OCI-LY3 (cell line): ENCODE measurements around the gene OLFM4.
"Not testable (repeated sequence)": the region's sequence is repeated elsewhere in the genome, so short reads cannot be mapped to it uniquely, and the experiment has no call there.

Experiments used
- H2AFZ ChIP-seq: fragments of 200-600, 300-600 bp; shearing (Covaris generic); 2 replicates; pipeline ENCODE4 v1.6.0; 2014; ENCODE audit warnings: antibody characterized with exemption, low read depth, low read length
- H3K27ac ChIP-seq: fragments of 200-600, 300-600 bp; sonication (generic); 2 replicates; pipeline ENCODE4 v1.5.1; 2014; ENCODE audit warnings: mild to moderate bottlenecking, low read length, moderate library complexity, mixed read lengths
- H3K27me3 ChIP-seq: fragments of 200-600, 300-600 bp; sonication (generic); 2 replicates; pipeline ENCODE4 v1.6.1; 2014; ENCODE audit warnings: low read depth, low read length, mixed read lengths
- H3K36me3 ChIP-seq: fragments of 200-600, 300-600 bp; sonication (generic); replicated peaks from 2 replicates; pipeline ENCODE3; 2014; ENCODE audit warnings: low read depth, low read length, mixed read lengths
- H3K4me1 ChIP-seq: fragments of 300-600, 200-600 bp; sonication (generic); 2 replicates; pipeline ENCODE4 v1.6.1; 2014; ENCODE audit warnings: low read length, mixed read lengths
- H3K4me2 ChIP-seq: fragments of 200-600, 300-600 bp; sonication (generic); 2 replicates; pipeline ENCODE4 v1.6.1; 2014; ENCODE audit warnings: low read length, mixed read lengths
- H3K4me3 ChIP-seq: fragments of 300-600, 200-600 bp; sonication (generic); 2 replicates; pipeline ENCODE4 v1.5.1; 2014; ENCODE audit warnings: antibody characterized with exemption, mild to moderate bottlenecking, low read length, moderate library complexity
- H3K79me2 ChIP-seq: fragments of 300-600, 200-600 bp; shearing (Covaris generic); 2 replicates; pipeline ENCODE4 v1.6.1; 2014; ENCODE audit warnings: mild to moderate bottlenecking, low read length, mixed read lengths
- H3K9ac ChIP-seq: fragments of 300-600, 200-600 bp; shearing (Covaris generic); 2 replicates; pipeline ENCODE4 v1.6.0; 2014; ENCODE audit warnings: mild to moderate bottlenecking, low read length, moderate library complexity
- H3K9me3 ChIP-seq: fragments of 200-600, 300-600 bp; shearing (Covaris generic); 2 replicates; pipeline ENCODE4 v1.6.1; 2014; ENCODE audit warnings: low read length, mixed read lengths; ENCODE audit not compliant: insufficient read depth
- H4K20me1 ChIP-seq: fragments of 200-600, 300-600 bp; sonication (generic); 2 replicates; pipeline ENCODE4 v1.6.1; 2016; ENCODE audit warnings: low read length, mixed read lengths; ENCODE audit not compliant: insufficient read depth
- EZH2phosphoT487 ChIP-seq: fragments of 200-600 bp; shearing (Covaris generic); IDR thresholded peaks from 2 replicates; pipeline ENCODE4 v1.6.1; 2018; ENCODE audit warnings: antibody characterized with exemption, mixed run types, low read depth
- TF ChIP-seq, protein P1 (sequence below): fragments of 200-600, 300-600 bp; sonication (generic); IDR thresholded peaks from 2 replicates; pipeline ENCODE4 v1.5.1; 2014; ENCODE audit warnings: antibody characterized with exemption, low read length, low read depth

OLFM4 gene

DNA sequence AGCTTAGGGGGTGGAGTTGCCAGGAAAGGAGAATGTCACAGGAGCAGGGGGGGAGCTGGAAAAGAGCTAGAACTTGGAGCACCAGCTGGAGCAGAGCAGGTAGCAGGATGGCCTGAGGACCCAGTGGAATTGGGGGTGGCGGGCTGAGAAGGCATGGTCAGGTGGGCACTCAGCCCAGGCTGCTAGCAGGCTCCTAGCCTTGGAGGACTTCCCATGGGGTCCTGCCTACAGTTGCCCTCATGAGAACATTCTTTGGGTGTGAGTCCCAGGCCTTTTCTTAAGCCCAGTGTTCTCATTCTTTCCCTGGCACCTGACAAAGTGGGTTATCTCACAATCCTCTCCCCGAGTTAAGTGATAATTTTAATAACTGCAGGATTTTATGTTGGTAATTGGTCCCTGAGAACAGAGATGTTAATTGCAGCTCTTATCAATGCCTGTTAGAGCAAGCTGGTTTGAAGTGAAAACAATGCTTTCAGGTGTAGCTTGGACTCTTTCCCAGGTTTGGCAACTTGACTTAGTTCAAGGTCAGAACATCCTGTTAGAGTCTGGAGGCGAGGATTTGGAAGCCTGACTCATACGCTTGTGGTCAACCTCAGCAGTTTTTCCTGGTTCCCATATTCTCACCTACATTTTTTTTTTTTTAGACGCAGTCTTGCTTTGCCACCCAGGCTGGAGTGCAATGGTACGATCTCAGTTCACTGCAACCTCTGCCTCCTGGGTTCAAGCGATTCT, 18.1 kb upstream of the OLFM4 start:
- no peak overlapping the region for H3K27ac ChIP-seq
- H3K4me3 ChIP-seq = no peak overlapping the region
- no peaks in the 10 kb centered on the region for H3K27me3 ChIP-seq
- no peaks in the 10 kb centered on the region for H4K20me1 ChIP-seq
- H3K36me3 ChIP-seq = no peaks in the 10 kb centered on the region
- no peaks in the 10 kb centered on the region for H3K9me3 ChIP-seq
- no peaks in the 10 kb centered on the region for H3K79me2 ChIP-seq
- TF ChIP-seq, protein P1, sequence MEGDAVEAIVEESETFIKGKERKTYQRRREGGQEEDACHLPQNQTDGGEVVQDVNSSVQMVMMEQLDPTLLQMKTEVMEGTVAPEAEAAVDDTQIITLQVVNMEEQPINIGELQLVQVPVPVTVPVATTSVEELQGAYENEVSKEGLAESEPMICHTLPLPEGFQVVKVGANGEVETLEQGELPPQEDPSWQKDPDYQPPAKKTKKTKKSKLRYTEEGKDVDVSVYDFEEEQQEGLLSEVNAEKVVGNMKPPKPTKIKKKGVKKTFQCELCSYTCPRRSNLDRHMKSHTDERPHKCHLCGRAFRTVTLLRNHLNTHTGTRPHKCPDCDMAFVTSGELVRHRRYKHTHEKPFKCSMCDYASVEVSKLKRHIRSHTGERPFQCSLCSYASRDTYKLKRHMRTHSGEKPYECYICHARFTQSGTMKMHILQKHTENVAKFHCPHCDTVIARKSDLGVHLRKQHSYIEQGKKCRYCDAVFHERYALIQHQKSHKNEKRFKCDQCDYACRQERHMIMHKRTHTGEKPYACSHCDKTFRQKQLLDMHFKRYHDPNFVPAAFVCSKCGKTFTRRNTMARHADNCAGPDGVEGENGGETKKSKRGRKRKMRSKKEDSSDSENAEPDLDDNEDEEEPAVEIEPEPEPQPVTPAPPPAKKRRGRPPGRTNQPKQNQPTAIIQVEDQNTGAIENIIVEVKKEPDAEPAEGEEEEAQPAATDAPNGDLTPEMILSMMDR = no peak
- TF ChIP-seq EZH2phosphoT487 = no peak
- H3K4me2 ChIP-seq = no peak overlapping the region
- no peak overlapping the region for H3K9ac ChIP-seq
- H3K4me1 ChIP-seq = peaks cover 14% of the 10 kb centered on the region
- no peak overlapping the region for H2AFZ ChIP-seq

DNA sequence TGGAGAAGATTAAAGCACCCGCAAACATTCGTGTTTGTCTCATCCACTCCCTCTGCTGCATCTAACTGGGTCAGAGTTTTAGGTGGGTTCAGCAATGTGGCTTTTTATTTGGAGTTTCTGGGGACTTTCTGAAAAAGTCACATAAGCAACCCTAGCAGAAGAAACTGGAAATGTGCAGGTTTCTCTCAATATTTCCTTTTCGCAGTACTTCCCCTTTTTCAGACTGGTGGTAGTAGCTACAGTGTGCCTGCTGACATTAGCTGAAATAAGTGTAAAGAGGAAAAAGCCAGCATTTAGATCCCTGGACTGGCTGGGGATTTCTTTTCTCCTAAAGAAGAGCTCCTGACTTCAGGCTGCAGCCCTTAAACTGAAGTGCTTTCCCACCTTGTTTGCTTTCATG, 15.9 kb upstream of the OLFM4 start:
- Histone ChIP-seq H3K27me3 (no peaks in the 10 kb centered on the region), H3K9me3 (no peaks in the 10 kb centered on the region), H3K4me1 (peaks cover 14% of the 10 kb centered on the region), H3K27ac (no peak overlapping the region), H3K4me2 (peak overlapping the region; percentile 65), H3K79me2 (no peaks in the 10 kb centered on the region), H4K20me1 (no peaks in the 10 kb centered on the region), H3K36me3 (no peaks in the 10 kb centered on the region), H3K4me3 (peak overlapping the region; percentile 55), H3K9ac (peak overlapping the region; percentile 25; the same call in 1 of the 2 replicates), H2AFZ (peak overlapping the region; percentile 24; the same call in 1 of the 2 replicates)
- TF ChIP-seq EZH2phosphoT487 = no peak
- TF ChIP-seq, protein P1 = no peak

DNA sequence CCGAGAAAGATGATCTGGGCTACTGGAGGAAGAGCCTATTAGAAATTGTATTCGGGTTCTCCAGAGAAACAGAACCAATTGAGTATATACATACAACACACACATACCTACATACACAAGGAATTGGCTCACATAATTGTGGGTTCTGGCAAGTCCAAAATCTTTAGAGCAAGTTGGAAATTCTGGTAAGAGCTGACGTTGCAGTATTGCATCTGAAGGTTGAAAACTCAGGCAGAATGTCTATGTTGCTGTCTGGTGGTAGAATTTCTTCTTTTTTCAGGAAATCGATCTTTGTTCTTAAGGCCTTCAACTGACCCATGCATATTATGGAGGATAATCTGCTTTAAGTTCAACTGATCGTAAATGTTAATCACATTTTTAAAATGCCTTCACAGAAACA, 15.5 kb upstream of the OLFM4 start:
- Histone ChIP-seq H4K20me1 (no peaks in the 10 kb centered on the region), H3K27ac (no peak overlapping the region), H3K27me3 (no peaks in the 10 kb centered on the region), H3K4me3 (peak overlapping the region; percentile 55; the same call in 1 of the 2 replicates), H3K36me3 (no peaks in the 10 kb centered on the region), H3K9me3 (no peaks in the 10 kb centered on the region), H3K4me2 (peak overlapping the region; percentile 65), H2AFZ (peak overlapping the region; percentile 24; the same call in 1 of the 2 replicates), H3K4me1 (peaks cover 14% of the 10 kb centered on the region), H3K79me2 (no peaks in the 10 kb centered on the region), H3K9ac (no peak overlapping the region)
- TF ChIP-seq, protein P1 = no peak
- TF ChIP-seq EZH2phosphoT487 = no peak

DNA sequence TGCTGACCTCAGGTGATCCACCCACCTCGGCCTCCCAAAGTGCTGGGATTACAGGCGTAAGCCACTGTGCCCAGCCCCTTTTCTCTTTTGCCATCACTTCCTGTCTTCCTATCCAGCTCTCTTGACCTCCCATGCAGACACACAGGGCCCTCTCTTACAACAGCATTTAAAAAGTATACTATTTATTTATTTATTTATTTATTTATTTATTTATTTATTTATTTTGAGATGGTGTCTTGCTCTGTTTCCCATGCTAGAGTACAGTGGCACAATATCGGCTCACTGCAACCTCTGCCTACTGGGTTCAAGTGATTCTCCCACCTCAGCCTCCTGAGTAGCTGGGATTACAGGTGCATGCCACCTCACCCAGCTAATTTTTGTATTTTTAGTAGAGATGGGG, 14.6 kb upstream of the OLFM4 start:
- not testable (repeated sequence) for H3K27ac ChIP-seq, H2AFZ ChIP-seq, H3K27me3 ChIP-seq, H3K4me3 ChIP-seq, H3K79me2 ChIP-seq, H3K9ac ChIP-seq, H3K9me3 ChIP-seq, H3K4me2 ChIP-seq, H4K20me1 ChIP-seq, H3K36me3 ChIP-seq
- peaks cover 14% of the 10 kb centered on the region for H3K4me1 ChIP-seq
